Measurements from ENCODE around the gene HOXB3.

The HOXB3 gene

GRCh38 chr17:48499735-48500434, 90.2 kb downstream of the HOXB3 start:
- ChIA-PET POLR2A (interaction anchor here (1.4 kb wide), 1 partner anchor 13 kb away, joined by 5 read pairs; no protein-coding TSS in a partner anchor), CTCF (interaction anchor here (0.7 to 3.8 kb wide), 7 partner anchors 8 to 93 kb away, joined by 3 to 16 read pairs (median 7); no protein-coding TSS in a partner anchor)
- no peak overlapping the region for H3K4me3 ChIP-seq (ENCODE audit: low read depth, low read length)
- TF ChIP-seq CTCF (IDR thresholded peaks at IDR 0.05; ENCODE audit: insufficient read depth, low read length, missing control alignments) = no peak
- no peak for DNase-seq (ENCODE audit: low read depth, low spot score)

- DNase-seq (ENCODE audit: low read depth, low spot score) = no peak
- CTCF ChIA-PET = interaction anchor here (0.8 to 3.8 kb wide), 4 partner anchors 11 to 61 kb away, joined by 3 to 16 read pairs (median 6); no protein-coding TSS in a partner anchor
- TF ChIP-seq CTCF (IDR thresholded peaks at IDR 0.05; ENCODE audit: insufficient read depth, low read length, missing control alignments) = no peak
- POLR2A ChIA-PET = interaction anchor here (1.4 kb wide), 1 partner anchor 12 kb away, joined by 5 read pairs; no protein-coding TSS in a partner anchor
- no peak overlapping the region for H3K4me3 ChIP-seq (ENCODE audit: low read depth, low read length)
Measured at GRCh38 chr17:48499248-48499647, 90.8 kb downstream of the HOXB3 start.
